GM19043 (cell line): Measurements from ENCODE around the gene HSPA12B.

ENCODE experiments used
- ATAC-seq: cut with Tn5 transposase; IDR thresholded peaks from one replicate; pipeline ENCODE4 v1.9.1; 2021; ENCODE audit warnings: low read depth; ENCODE audit not compliant: unreplicated experiment

The HSPA12B gene

DNA sequence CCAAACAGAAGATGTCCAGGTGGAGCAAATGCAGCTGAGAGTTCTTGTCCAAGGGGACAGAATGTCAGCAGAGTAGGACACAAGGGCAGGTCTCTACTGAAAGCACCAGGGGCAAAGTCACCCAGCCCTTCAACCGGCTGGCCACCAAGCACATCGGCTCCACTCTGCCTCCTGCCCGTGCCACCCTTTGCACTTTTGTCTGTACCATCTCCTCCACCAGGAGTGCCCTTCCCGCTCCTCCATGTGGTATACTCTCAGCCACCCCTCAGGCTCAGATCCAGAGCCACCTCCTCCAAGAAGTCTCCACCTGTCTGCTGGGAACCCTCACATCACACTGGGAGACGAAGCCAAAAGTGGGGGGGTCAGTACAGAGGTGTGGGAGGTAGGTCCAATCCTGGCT is 4.1 kb upstream of the HSPA12B start:
- no peak for ATAC-seq

DNA sequence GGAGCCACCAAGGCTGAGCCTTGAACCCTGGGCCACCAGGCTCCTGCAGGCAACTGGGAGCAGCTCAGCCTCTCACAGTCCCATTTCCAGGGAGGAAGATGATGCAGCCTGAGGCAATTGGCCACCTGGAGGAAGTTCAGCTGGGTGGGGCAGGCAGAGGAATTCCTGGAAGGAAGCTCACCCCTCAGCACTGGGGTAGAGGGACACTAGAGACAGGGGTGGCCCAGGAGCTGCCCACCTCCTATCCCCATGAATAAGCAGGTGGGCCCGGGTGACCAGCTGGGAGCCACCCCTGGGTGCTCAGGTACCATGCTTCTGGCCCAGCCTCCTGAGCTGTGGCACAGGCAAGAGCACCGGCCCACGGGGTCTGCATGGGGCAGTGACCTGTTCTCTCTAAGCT is 3.6 kb upstream of the HSPA12B start:
- ATAC-seq: no peak

DNA sequence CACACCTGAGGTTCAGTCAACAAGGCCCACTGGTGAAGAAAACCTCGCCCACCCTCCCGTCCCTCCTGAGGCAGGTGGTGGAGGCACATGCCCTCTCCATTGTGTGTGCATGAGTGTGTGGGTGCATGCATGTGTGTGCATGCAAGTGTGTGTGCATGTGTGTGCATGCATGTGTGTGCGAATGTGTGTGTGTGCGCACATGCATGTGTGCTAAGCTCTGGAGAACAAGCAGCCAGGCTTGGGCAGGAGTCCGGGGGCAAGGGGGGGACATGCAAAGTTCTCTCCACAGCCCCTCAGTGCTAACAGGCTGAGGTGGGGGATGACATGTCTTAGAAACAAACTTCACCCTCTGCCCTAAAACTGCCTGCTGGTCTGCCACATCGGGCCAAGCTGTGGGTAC is 3.1 kb upstream of the HSPA12B start:
- ATAC-seq: no peak

DNA sequence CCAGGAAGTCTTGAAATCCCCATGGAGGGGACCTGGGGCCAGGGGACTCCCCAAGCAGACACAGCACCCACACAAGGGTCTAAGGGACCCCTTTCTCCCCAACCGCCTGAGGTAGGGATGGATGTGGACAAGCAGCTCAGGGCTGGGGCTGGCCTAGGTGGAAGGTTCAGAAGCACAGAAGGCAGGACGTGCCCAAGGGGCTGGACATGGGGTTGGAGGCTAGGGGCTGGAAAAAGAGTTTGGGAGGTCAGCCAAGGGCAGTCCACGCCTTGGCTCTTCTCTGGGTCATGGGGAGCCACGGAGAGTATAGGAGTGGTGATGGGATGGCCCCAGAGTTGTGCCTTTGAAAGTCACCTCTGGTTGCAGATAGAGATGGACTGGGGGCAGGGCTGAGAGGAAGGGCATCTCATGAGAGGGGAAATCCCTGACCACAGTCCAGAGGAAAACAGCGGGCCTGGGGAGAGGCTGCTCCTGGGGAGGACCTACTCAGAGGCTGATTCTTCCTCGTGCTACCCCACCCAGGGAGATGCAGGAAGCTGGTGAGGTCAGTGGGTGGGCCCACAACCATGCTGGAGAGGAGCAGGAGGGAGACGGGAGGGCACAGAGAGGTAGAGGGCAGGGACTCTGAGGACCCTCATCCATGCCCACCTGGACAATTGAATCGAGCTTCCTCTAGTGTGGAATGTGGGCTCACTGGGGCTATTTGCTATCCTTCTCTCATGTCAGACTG is 2.5 kb upstream of the HSPA12B start:
- ATAC-seq: no peak

DNA sequence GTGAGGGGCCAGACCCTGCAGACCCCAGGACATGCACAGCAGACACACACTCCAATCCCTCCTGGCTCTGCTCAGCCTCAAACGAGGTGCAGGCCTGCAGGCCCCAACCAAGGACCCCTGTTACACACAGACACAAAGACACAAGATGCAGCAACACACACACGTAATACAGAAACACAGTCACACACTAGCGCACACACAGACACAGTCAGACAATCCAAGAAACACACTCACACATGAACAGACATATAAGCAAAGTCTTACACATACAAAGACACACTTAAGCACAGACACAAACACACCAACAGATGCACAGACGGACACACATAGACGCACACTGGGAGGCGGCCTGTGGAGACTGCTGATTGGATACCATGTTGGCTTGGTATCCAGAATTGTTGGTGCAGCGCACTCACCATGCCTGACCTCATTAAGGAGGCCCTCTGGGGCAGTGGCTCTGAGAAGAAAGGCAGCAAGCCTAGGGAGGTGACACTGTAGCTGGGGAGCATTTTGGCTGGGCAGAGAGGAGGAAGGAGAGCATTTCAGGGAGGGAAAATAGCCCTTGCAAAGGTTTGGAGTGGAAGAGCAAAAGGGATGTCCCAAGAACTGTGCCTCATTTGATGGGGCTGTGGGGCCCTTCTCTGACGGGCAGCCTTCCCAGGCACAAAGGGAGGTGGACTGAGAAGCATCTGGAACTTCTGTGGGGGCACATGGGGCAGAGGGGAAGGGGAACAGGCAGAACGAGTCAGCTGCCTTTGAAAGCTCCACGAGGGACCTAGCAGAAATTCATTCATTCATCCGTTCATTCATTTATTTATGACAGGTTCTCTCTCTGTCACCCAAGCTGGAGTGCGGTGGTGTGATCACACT is 1.4 kb upstream of the HSPA12B start:
- no peak for ATAC-seq

DNA sequence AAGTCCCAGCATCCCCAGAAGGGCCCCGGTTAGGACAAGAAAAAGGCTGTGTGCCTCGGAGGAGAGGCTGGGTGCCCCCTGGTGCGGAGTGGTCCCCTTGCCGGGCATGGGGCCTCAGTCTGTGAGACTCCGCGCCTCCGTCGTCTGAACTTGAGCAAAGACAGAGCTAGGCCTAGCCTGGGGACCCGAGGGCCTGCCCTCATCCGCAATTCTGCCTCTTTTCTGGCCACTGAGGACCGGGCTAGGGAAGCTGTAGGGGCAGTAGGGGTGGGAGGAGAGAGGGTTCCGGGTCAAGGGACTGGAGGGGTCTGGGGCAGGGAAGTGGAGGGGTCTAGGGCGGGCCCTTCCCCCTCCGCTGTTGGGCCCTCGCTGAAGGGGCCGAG is 550 bp upstream of the HSPA12B start:
- ATAC-seq: no peak

DNA sequence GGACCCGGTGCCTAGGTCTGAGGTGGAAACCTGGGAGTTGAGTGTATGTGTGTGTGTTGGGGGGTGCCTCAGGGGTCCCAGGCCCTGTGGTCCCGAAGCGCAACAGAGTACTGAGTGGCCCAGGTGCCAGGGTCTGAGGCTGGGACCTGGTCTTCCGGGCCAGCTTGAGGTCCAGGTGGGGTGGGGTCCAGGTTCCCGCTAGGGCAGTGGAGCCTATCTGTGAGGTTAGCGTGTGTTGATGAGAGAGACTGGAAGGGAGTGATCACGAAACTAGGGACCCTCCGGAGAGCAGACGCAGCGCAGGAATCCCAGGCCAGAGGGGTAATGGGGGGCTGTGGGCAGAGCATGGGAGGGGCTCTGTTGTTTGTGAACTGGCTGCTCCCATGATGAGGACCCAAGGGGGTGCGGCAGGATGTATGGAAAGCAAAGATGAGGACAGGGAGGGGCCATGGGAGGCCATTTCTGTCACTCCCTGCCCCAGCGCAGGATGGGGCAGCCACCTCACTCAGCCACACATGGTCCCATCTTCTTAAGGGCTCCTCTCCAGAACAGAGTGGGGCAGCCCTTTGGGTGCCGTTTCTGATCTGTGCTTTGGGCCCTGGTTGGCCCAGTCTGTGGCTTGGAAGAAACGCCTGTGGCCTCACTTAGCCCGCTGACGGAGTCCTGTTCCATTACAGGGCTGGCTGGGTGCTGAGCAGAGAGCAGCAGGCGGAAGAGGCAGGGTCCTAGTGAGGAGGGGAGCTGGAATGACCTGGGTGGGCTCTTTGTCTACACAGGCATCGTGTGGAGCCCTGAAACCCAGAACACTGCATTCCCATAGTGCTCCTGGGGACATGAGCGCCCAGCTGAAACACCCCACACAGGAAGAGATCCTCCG is 872 bp downstream of the HSPA12B start:
- ATAC-seq: no peak

DNA sequence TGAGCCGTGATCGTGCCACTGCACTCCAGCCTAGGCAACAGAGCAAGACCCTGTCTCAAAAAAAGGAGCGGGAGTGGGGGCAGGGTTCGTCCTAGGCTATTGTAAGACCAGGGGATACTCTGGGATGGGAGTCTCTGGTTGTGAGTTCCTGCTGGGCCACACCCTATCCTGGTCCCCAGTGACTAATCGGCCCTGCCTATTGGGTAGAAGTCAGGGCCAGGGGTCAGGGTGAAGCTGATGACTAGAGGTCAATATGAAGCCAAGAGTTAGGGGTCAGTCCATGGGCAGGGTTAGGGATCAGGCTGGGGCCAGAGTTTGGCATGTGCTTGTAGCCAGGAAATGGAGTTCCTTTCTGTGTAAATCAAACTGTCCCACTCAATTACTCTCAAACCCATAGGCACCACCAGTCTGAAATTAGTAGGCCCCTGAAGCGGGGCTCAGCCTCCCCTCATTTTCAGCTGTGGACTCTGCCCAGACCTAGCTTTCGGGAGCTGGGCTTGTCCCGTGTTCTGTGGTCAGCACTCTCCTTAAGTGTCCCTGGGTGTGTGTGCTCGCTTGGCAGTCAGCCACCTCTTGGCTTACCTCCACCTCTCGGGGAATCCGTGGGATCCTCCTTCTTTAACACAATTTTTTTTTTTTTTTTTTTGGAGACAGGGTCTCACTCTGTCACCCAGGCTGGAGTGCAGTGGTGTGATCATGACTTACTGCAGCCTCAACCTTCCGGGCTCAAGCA is 1.8 kb downstream of the HSPA12B start:
- ATAC-seq: no peak

DNA sequence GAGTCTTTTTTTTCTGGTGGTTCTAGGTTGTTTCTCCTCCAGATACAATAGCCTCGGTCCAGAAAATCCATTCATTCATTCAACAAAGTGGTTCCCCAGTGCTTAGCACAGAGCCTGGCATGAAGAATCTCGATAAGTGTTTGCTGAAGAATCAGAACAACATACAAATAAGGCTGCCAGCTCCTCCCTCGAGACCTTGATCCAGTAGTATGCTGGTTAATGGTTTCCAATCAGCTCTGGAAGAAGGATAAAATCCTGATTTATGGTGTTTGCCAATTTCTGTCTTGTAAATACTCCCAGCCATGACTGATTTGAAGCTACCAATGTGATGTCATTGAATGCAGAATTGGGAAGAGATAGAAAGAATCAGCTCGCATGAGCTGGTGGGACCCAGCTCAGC is 3.3 kb downstream of the HSPA12B start:
- ATAC-seq: no peak

DNA sequence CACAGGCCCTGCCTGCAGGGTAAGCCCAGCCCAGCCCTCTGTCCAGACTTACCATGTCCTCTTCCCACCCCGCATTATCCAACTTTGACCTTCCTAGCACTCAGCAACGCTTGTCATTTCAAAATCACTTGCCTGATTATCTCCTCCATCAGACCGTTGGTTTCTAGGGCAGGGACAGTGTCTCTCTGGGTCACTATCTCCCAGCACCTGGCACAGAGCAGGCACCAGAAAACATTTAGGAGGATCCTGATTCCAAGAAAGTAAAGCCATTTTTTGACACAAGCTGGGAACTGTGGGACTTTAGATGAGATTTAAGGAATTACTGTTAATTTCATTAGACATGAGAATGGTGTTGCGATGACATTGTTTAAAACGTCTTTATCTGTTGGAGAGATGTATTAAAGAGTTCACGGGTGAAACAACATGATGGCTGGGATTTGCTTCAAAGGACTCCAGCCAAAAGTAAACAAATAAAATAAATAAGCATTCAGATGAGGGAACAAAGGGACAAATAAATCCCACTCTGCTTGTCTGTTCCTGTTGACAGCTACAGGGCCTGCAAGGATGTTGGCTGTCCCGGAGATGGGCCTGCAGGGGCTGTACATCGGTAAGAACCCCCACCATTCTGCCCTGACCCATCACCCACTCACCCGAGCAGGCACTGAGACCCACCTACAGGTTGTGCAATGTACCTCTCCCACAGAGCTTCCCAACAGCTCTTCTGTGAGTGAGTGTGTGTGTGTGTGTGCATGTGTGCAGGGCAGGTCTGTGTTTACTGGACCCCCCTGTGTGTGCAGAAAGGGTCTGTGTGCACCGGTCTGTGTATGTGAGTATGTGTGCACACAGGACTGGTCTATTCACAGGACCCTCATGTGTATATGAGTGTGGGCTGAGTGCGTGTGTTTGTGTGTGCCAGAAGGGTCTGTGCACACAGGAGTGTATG is 5.9 kb downstream of the HSPA12B start:
- no peak for ATAC-seq

DNA sequence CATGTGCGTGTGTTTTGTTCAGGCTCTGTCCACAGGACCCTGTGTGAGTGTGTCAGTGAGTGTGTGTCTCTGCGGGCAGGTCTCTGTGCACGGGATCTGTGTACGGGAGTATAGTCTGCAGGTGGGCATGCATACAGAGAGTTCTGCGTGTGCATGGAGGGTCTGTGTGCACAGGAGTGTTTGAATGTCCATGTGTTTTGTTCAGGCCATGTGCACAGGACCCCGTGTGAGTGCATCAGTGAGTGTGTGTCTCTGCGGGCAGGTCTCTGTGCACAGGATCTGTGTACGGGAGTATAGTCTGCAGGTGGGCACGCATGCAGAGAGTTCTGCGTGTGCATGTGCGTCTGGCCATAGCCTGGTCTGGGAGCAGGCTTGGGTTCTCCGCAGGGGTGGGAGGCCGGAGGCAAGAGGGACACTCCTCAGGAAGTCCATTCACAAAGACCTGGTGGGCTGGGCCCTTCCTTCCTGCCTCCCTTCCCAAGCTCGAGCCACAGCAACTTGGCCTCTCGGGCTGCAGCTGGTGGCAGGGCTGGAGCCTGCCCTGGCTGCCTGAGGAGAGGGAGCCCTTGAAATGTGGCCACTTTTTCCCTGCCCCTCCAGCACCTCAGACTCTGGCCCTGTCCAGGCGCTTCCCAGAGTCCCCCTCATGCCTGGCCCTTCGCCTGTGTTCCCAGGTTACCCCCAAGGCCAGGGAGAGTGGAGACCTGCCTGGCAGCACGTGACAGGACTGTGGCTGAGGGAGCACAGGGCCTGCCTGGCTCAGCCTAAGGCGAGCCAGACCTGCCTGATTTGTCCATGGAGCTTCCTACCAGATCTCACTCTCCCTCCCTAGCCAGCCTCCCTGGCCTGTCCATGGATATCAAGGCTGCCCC is 6.8 kb downstream of the HSPA12B start:
- ATAC-seq: no peak

DNA sequence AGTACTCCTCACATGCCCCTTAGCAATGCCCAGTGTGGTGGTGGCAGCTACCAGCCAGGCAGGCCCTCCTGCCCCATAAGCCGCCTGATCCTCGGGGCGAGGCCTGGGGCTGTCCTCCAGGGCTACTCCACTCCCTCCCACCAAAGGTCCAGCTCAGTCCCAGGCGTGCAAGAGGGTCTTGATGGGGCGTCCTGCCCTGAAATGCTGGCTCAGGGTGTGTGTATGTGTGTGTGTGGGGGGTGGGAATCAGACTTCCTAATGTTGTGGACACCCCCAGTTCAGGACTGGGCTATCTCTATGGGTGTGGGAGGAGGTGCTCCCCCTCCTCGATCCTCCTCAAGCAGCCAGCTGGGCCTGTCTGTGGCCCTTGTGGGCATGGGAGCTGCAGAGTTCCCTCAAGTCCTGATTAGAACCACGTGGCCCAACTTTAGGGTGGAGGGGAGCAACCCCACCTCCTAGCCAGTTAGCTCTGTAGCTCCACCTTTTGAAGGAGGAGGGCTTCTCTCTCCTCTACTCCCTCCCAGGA is 7.5 kb downstream of the HSPA12B start:
- no peak for ATAC-seq

DNA sequence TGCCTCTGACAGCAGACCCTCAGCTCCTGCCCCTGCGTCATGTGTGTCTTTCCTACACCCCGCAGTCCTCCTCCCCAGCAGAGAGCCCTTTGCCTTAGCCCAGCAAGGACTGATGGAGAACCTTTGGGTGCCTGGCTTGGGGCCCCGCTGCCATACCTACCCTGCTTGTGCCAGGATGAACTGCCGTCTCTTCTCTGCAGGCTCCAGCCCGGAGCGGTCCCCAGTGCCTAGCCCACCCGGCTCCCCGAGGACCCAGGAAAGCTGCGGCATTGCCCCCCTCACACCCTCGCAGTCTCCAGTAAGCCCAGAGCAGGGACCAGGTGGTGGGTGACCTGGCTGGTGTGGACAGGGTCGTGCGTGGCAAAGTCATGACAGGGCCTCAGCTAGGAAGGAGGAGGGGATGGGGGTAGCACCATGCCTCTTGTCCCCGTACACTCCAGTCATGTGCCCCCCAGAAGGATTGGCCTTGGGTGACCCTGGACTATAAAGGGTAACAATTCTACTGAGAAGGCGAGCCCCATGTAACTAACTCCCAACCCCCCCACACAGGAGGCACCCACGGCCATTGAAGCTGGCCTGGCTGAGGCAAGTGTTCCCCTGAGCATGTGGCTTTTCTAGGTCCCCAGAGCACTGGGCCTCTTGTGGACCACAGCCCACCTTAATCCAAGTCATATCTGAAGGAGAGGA is 8.3 kb downstream of the HSPA12B start:
- no peak for ATAC-seq

DNA sequence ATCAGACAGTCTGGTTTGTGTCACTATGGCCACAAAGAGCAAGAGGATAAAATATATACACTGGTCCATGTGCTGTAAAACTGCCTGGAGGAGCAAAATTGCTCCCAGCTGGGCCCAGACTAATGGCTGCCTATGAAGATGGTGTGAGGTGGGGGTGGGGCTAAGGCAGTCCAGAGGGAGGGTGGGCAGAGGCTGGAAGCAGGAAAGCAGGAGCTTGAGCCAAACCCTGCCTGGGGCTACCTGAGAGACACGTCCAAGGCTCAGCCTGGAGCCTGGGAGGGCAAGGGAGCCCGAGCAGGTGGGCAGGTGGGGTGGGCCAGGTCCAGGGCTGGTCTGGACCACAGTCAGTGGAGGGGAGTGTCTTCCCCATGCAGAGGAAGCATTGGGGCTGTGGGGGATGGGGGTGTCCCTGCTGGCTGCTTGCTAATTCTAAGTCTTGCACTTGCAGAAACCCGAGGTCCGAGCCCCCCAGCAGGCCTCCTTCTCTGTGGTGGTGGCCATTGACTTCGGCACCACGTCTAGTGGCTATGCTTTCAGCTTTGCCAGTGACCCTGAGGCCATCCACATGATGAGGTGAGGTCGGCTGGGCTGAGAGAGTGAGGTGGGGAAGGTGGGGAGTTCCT is 9.5 kb downstream of the HSPA12B start:
- no peak for ATAC-seq

DNA sequence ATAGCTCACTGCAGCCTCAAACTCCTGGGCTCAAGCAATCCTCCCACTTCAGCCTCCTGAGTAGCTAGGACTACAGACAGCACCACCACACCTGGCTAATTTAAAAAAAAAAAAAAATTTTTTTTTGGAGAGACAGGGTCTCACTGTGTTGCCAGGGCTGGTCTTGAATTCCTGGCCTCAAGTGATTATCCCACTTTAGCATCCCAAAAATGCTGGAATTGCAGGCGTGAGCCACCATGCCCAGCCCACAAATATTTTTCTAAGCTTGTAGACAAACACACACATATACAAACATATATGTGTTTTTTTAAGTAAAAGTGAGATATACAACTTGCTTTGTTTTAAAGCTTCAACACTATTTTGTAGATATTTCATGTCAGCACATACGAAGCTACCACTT is 10.8 kb downstream of the HSPA12B start:
- no peak for ATAC-seq

DNA sequence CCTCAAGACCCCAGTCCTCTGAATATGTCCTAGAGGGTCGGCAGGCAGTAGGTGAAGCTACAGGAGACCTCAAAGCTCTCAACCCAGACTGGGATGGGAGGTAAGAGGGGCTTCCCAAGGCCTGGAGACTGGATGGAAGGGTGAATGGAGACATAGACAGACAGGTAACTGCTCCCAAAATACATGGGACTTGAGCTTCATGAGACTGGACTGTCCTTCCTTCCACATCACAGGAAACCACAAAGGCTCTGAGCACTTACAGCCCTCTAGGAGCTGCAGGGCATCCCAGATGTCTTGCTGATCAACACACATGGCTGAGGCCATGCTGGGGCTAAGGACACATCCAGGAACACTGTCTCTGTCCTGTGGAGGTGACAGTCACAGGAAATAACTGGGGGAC is 11.6 kb downstream of the HSPA12B start:
- ATAC-seq: no peak
